Measurements from ENCODE around the gene LCP1.

The LCP1 gene

GRCh38 chr13:46178821-46179220 lies 3.2 kb downstream of the LCP1 start:
- TF ChIP-seq REST (IDR thresholded peaks at IDR 0.05; ENCODE audit: insufficient read depth in 1 of 2, low read depth in 2 of 2, low read length in 2 of 2), result no peak

- TF ChIP-seq FOXP2 (optimal IDR thresholded peaks at IDR 0.05; ENCODE audit: borderline replicate concordance, extremely low read depth, extremely low read length, insufficient read depth), result no peak
- no peak for TF ChIP-seq SIN3A (IDR thresholded peaks at IDR 0.05; ENCODE audit: borderline replicate concordance, insufficient read depth, low read length)
- TF ChIP-seq POLR2AphosphoS5 (IDR thresholded peaks at IDR 0.05; ENCODE audit: low read depth, low read length), result no peak
- no peak for TF ChIP-seq REST (IDR thresholded peaks at IDR 0.05; ENCODE audit: insufficient read depth in 1 of 2, low read depth in 2 of 2, low read length in 2 of 2)
- TF ChIP-seq TAF1 (IDR thresholded peaks at IDR 0.05; ENCODE audit: borderline replicate concordance, insufficient read depth, low read length), result no peak
These were observed 3.8 kb downstream of the LCP1 start for GRCh38 chr13:46178143-46178542.

- TF ChIP-seq FOXP2 (optimal IDR thresholded peaks at IDR 0.05; ENCODE audit: borderline replicate concordance, extremely low read depth, extremely low read length, insufficient read depth), result no peak
- no peak for TF ChIP-seq SIN3A (IDR thresholded peaks at IDR 0.05; ENCODE audit: borderline replicate concordance, insufficient read depth, low read length)
- TF ChIP-seq TAF1 (IDR thresholded peaks at IDR 0.05; ENCODE audit: borderline replicate concordance, insufficient read depth, low read length), result no peak
- TF ChIP-seq REST (IDR thresholded peaks at IDR 0.05; ENCODE audit: insufficient read depth in 1 of 2, low read depth in 2 of 2, low read length in 2 of 2), result no peak
- TF ChIP-seq POLR2AphosphoS5 (IDR thresholded peaks at IDR 0.05; ENCODE audit: low read depth, low read length), result no peak
These were observed 5.2 kb downstream of the LCP1 start for GRCh38 chr13:46176756-46177155.

- TF ChIP-seq SIN3A (IDR thresholded peaks at IDR 0.05; ENCODE audit: borderline replicate concordance, insufficient read depth, low read length) (no peak), REST (IDR thresholded peaks at IDR 0.05; ENCODE audit: insufficient read depth in 1 of 2, low read depth in 2 of 2, low read length in 2 of 2) (no peak), TAF1 (IDR thresholded peaks at IDR 0.05; ENCODE audit: borderline replicate concordance, insufficient read depth, low read length) (no peak), POLR2AphosphoS5 (IDR thresholded peaks at IDR 0.05; ENCODE audit: low read depth, low read length) (no peak), FOXP2 (optimal IDR thresholded peaks at IDR 0.05; ENCODE audit: borderline replicate concordance, extremely low read depth, extremely low read length, insufficient read depth) (no peak)
These were observed 8.3 kb downstream of the LCP1 start for GRCh38 chr13:46173656-46174055.

GRCh38 chr13:46172531-46172991 lies 9.4 kb downstream of the LCP1 start:
- TF ChIP-seq REST (IDR thresholded peaks at IDR 0.05; ENCODE audit: insufficient read depth in 1 of 2, low read depth in 2 of 2, low read length in 2 of 2) (no peak), TAF1 (IDR thresholded peaks at IDR 0.05; ENCODE audit: borderline replicate concordance, insufficient read depth, low read length) (no peak)
